Sigmoid colon (tissue), 4 donors: ENCODE measurements around the gene ATP6V1G1.

Source experiments
- CTCF ChIP-seq, 4 experiments: fragments of 450-650 bp in 3 of 4; fragments of 200-600 bp in 1 of 4; IDR thresholded peaks; one replicate each; pipeline ENCODE4 v1.5.1; 2016 to 2019; ENCODE audit warnings: antibody characterized with exemption in 4 of 4, mild to moderate bottlenecking in 3 of 4, moderate library complexity in 2 of 4
- EP300 ChIP-seq, 4 donors: sonication (generic); formaldehyde crosslinking; IDR thresholded peaks; one replicate each; pipeline ENCODE4 v1.6.1; 2017; ENCODE audit warnings: antibody characterized with exemption in 4 of 4
- POLR2A ChIP-seq, 2 donors: fragments of 450-650 bp; IDR thresholded peaks; one replicate each; pipeline ENCODE4 v1.6.1; 2016; ENCODE audit warnings: antibody characterized with exemption in 2 of 2, mild to moderate bottlenecking in 2 of 2, moderate library complexity in 2 of 2
- POLR2AphosphoS5 ChIP-seq, 4 donors: sonication (generic); formaldehyde crosslinking; IDR thresholded peaks; one replicate each; pipeline ENCODE4 v1.6.1; 2017; ENCODE audit warnings: antibody characterized with exemption in 4 of 4

- TF ChIP-seq CTCF (IDR thresholded peaks at IDR 0.05) (no peak), POLR2A (IDR thresholded peaks at IDR 0.05) (no peak), POLR2AphosphoS5 (IDR thresholded peaks at IDR 0.05) (no peak), EP300 (IDR thresholded peaks at IDR 0.05) (no peak)
Measured at GRCh38 chr9:114612272-114612923, 24.8 kb downstream of the ATP6V1G1 start.
